EH (cell line): ENCODE measurements around the gene ITGAD.

Experiments used
- DNase-seq: peaks from one replicate; pipeline ENCODE4 v3.0.0-alpha.2; 2015; ENCODE audit warnings: low read depth

The ITGAD gene

GRCh38 chr16:31393056-31393455, at the start of gene ITGAD:
ITGAD (plus strand) TSS chr16:31393335; CDS start chr16:31393361, 26 bp downstream.
- no peak for DNase-seq

- DNase-seq = no peak
Measured at GRCh38 chr16:31344712-31345111, 48.4 kb upstream of the ITGAD start.

- DNase-seq = no peak
Measured at GRCh38 chr16:31347445-31347844, 45.7 kb upstream of the ITGAD start.

GRCh38 chr16:31348579-31348978, 44.6 kb upstream of the ITGAD start:
- DNase-seq = no peak

GRCh38 chr16:31350275-31351005, 42.7 kb upstream of the ITGAD start:
- DNase-seq = no peak

GRCh38 chr16:31351246-31351941, 41.7 kb upstream of the ITGAD start:
- no peak for DNase-seq

- peak; percentile 2 for DNase-seq
Measured at GRCh38 chr16:31351942-31352325, 41.2 kb upstream of the ITGAD start.

GRCh38 chr16:31352376-31353115, 40.6 kb upstream of the ITGAD start:
- DNase-seq = no peak

GRCh38 chr16:31354394-31355291, 38.5 kb upstream of the ITGAD start, which contains the start of gene ITGAX:
ITGAX (plus strand) TSS chr16:31355176; CDS start chr16:31355255, 79 bp downstream.
- DNase-seq = peak; percentile 30

GRCh38 chr16:31355431-31356100, 37.6 kb upstream of the ITGAD start:
- DNase-seq = no peak

- DNase-seq = no peak
Measured at GRCh38 chr16:31356566-31357323, 36.4 kb upstream of the ITGAD start.

- no peak for DNase-seq
Measured at GRCh38 chr16:31357324-31358109, 35.6 kb upstream of the ITGAD start.

GRCh38 chr16:31360251-31360650, 32.9 kb upstream of the ITGAD start:
- no peak for DNase-seq

- DNase-seq = no peak
Measured at GRCh38 chr16:31361201-31362110, 31.7 kb upstream of the ITGAD start.

GRCh38 chr16:31362476-31363405, 30.4 kb upstream of the ITGAD start:
- no peak for DNase-seq

- no peak for DNase-seq
Measured at GRCh38 chr16:31363721-31364120, 29.4 kb upstream of the ITGAD start.

GRCh38 chr16:31364421-31364820, 28.7 kb upstream of the ITGAD start:
- DNase-seq = no peak
